Measurements from ENCODE around the gene SLFN5.
A peak's percentile ranks its signal among the peaks of the same experiment; 100 is the strongest.
"Not testable (repeated sequence)": the region's sequence is repeated elsewhere in the genome, so short reads cannot be mapped to it uniquely, and the experiment has no call there.

Gene SLFN5

GRCh38 chr17:35291802-35292201 lies 48.9 kb downstream of the SLFN5 start:
- DNase-seq (ENCODE audit: low read depth), result no peak

- no peak for DNase-seq (ENCODE audit: low read depth)
Measured at GRCh38 chr17:35293151-35293847, 50.4 kb downstream of the SLFN5 start.

- DNase-seq (ENCODE audit: low read depth), result no peak
Measured at GRCh38 chr17:35294756-35295155, 51.9 kb downstream of the SLFN5 start.

GRCh38 chr17:35295686-35296085 lies 52.8 kb downstream of the SLFN5 start:
- no peak for DNase-seq (ENCODE audit: low read depth)

GRCh38 chr17:35297666-35298065 lies 54.8 kb downstream of the SLFN5 start:
- DNase-seq (ENCODE audit: low read depth), result no peak

GRCh38 chr17:35298639-35299038 lies 55.8 kb downstream of the SLFN5 start:
- no peak for DNase-seq (ENCODE audit: low read depth)

- DNase-seq (ENCODE audit: low read depth), result no peak
Measured at GRCh38 chr17:35299135-35299534, 56.3 kb downstream of the SLFN5 start.

- DNase-seq (ENCODE audit: low read depth), result not testable (repeated sequence)
Measured at GRCh38 chr17:35309345-35309744, 66.5 kb downstream of the SLFN5 start.

- DNase-seq (ENCODE audit: low read depth), result no peak
Measured at GRCh38 chr17:35312346-35312745, 69.5 kb downstream of the SLFN5 start.

GRCh38 chr17:35312790-35313711 lies 70.2 kb downstream of the SLFN5 start:
- peak; percentile 80 for DNase-seq (ENCODE audit: low read depth)

GRCh38 chr17:35313875-35314409 lies 71.1 kb downstream of the SLFN5 start:
- DNase-seq (ENCODE audit: low read depth), result no peak

- no peak for DNase-seq (ENCODE audit: low read depth)
Measured at GRCh38 chr17:35314415-35315216, 71.7 kb downstream of the SLFN5 start.

GRCh38 chr17:35315283-35315682 lies 72.4 kb downstream of the SLFN5 start:
- no peak for DNase-seq (ENCODE audit: low read depth)

GRCh38 chr17:35315971-35316370 lies 73.1 kb downstream of the SLFN5 start:
- no peak for DNase-seq (ENCODE audit: low read depth)

GRCh38 chr17:35322749-35323148 lies 79.9 kb downstream of the SLFN5 start:
- DNase-seq (ENCODE audit: low read depth), result no peak
